Hepatocyte (in vitro differentiated cells): ENCODE data around the gene ZNG1A. TPM values are rescaled to one million over a fixed set of nuclear protein-coding genes. Genes with fewer than 3 reads are reported as not detected.
"Not testable (repeated sequence)": the region's sequence is repeated elsewhere in the genome, so short reads cannot be mapped to it uniquely, and the experiment has no call there.

Experiments
- DNase-seq: peaks from one replicate; pipeline ENCODE4 v3.0.0-alpha.2; 2016; ENCODE audit warnings: low spot score
- H2AFZ ChIP-seq: fragments of 200-600 bp; sonication (generic); 2 replicates; pipeline ENCODE4 v1.6.0; 2016; ENCODE audit warnings: antibody characterized with exemption, mild to moderate bottlenecking
- H3K27ac ChIP-seq: fragments of 200-600 bp; sonication (generic); 2 replicates; pipeline ENCODE4 v1.5.1; 2016; ENCODE audit warnings: mild to moderate bottlenecking
- H3K27me3 ChIP-seq: fragments of 200-600 bp; sonication (generic); 2 replicates; pipeline ENCODE4 v1.6.1; 2016
- H3K36me3 ChIP-seq: fragments of 200-600 bp; sonication (generic); replicated peaks from 2 replicates; pipeline ENCODE4 v1.5.1; 2016; ENCODE audit warnings: low read depth; ENCODE audit not compliant: insufficient read depth
- H3K4me1 ChIP-seq: fragments of 200-600 bp; sonication (generic); 2 replicates; pipeline ENCODE4 v1.5.1; 2016; ENCODE audit warnings: mild to moderate bottlenecking, moderate library complexity; ENCODE audit not compliant: insufficient read depth
- H3K4me2 ChIP-seq: fragments of 200-600 bp; sonication (generic); 2 replicates; pipeline ENCODE4 v1.6.0; 2016
- H3K4me3 ChIP-seq: fragments of 200-600 bp; sonication (generic); 2 replicates; pipeline ENCODE4 v1.5.1; 2016; ENCODE audit warnings: mild to moderate bottlenecking
- H3K79me2 ChIP-seq: fragments of 200-600 bp; sonication (generic); 2 replicates; pipeline ENCODE4 v1.6.0; 2017; ENCODE audit warnings: mild to moderate bottlenecking
- H3K9me2 ChIP-seq: fragments of 200-600 bp; sonication (generic); replicated peaks from 2 replicates; pipeline ENCODE4 v1.6.0; 2017; ENCODE audit warnings: mild to moderate bottlenecking; ENCODE audit not compliant: insufficient read depth
- H3K9me3 ChIP-seq: fragments of 200-600 bp; sonication (generic); 2 replicates; pipeline ENCODE4 v1.5.1; 2016; ENCODE audit warnings: low read depth, mild to moderate bottlenecking
- H4K20me1 ChIP-seq: fragments of 200-600 bp; sonication (generic); 2 replicates; pipeline ENCODE4 v1.6.0; 2016; ENCODE audit warnings: mild to moderate bottlenecking; ENCODE audit not compliant: insufficient read depth, poor library complexity, severe bottlenecking
- WGBS: methylation state at CpG from one replicate; pipeline ENCODE4 v1.1.6; 2016; ENCODE audit warnings: low lambda C conversion rate; ENCODE audit errors: missing lambda C conversion rate; 5-methylcytosine and 5-hydroxymethylcytosine counted together
- polyA plus RNA-seq: library from polyadenylated mRNA; unstranded; fragments of >200 nt; fragmentation: Nextera tagmentation; extraction: Ambion mirVana; gene quantifications from 2 replicates; pipeline ENCODE4 v1.2.1, GENCODE V29; 2016
- total RNA-seq: library from RNA; depleted of rRNA; stranded (reverse); fragments of >200 nt; gene quantifications from 2 replicates; pipeline ENCODE4 v1.2.3, GENCODE V29; 2014

The ZNG1A gene
- total and polyA plus RNA-seq, 2 experiments from 2014 or later = 36.0 to 41.6 TPM

GRCh38 chr9:87105-87504, 91.8 kb downstream of the ZNG1A start:
- H3K27ac ChIP-seq, H3K9me2 ChIP-seq, H3K4me2 ChIP-seq, H3K79me2 ChIP-seq, H3K36me3 ChIP-seq, H4K20me1 ChIP-seq, H3K27me3 ChIP-seq, H3K4me1 ChIP-seq, DNase-seq, H2AFZ ChIP-seq, H3K4me3 ChIP-seq, H3K9me3 ChIP-seq: not testable (repeated sequence)
- WGBS = 48% methylated on average over 3 of the region's 4 CpGs

- not testable (repeated sequence) for H3K4me2 ChIP-seq, H3K9me2 ChIP-seq, H3K4me3 ChIP-seq, H3K36me3 ChIP-seq, H2AFZ ChIP-seq, H3K27ac ChIP-seq, H3K4me1 ChIP-seq, H4K20me1 ChIP-seq, H3K79me2 ChIP-seq, H3K9me3 ChIP-seq, H3K27me3 ChIP-seq, DNase-seq
These were observed 92.2 kb downstream of the ZNG1A start for GRCh38 chr9:86697-87096.

GRCh38 chr9:82932-83689, 95.7 kb downstream of the ZNG1A start:
- H4K20me1 ChIP-seq, H3K27me3 ChIP-seq, DNase-seq, H2AFZ ChIP-seq, H3K9me2 ChIP-seq, H3K4me2 ChIP-seq, H3K27ac ChIP-seq, H3K79me2 ChIP-seq, H3K36me3 ChIP-seq, H3K9me3 ChIP-seq, H3K4me1 ChIP-seq, H3K4me3 ChIP-seq: not testable (repeated sequence)
- WGBS = 89% methylated on average over 16 of the region's 31 CpGs

DNA sequence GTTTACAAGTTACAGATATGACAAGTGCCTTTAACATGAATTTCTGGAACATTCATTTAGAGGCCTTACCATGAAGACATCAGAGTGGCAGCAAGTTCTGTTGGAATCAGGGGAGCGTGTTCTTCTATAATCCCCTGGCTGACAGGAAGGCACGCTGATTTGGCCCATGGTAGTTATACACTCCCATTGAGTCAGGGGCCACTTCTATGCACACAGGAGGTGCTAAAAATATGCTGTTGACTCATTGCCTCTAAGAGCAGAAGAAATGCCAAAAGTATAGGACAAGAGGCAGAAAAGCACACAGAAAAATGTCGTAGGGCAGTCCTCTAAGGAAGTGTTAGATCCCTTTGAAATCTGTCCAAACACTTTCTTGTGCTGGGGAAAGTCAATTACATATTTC, 100.5 kb downstream of the ZNG1A start:
- WGBS = 53% methylated on average over 3 of the region's 3 CpGs
- H3K4me1 ChIP-seq, H3K4me2 ChIP-seq: not testable (repeated sequence)

DNA sequence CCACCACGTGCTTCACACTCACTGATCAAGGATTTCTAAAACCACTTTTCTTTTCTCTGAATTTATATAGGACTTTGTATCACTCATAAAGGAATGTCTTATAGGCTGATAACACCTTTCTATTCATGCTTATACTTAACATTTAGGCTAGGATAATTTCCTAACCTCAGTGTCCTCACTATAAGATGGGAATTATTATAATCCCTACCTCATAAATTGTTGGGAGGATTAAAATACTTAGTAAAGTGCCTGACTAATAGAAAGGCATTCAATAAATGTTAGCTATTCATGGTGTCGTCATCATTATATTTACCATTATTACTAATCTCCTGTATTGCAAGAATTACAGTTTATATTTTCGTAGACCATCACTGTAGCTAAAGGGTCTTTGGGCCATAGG, 102.5 kb downstream of the ZNG1A start:
- 72% methylated on average over 3 of the region's 3 CpGs for WGBS

More for the DNA sequence above, 100.5 kb downstream of the ZNG1A start:
- DNase-seq, H4K20me1 ChIP-seq, H3K79me2 ChIP-seq, H3K27ac ChIP-seq, H3K4me3 ChIP-seq, H3K27me3 ChIP-seq, H3K9me2 ChIP-seq, H3K9me3 ChIP-seq, H2AFZ ChIP-seq, H3K36me3 ChIP-seq: not testable (repeated sequence)

GRCh38 chr9:73900-74525, 104.8 kb downstream of the ZNG1A start:
- H3K27me3 ChIP-seq, H3K27ac ChIP-seq, H3K4me1 ChIP-seq, H3K9me2 ChIP-seq, H3K79me2 ChIP-seq, H4K20me1 ChIP-seq, DNase-seq, H3K36me3 ChIP-seq, H3K9me3 ChIP-seq: not testable (repeated sequence)
- H3K4me2 ChIP-seq = peak overlapping the region; percentile 95
- 24% methylated on average over 10 of the region's 18 CpGs for WGBS
- H2AFZ ChIP-seq = peak overlapping the region; percentile 76
- H3K4me3 ChIP-seq = peak overlapping the region; percentile 67

More for the DNA sequence above, 102.5 kb downstream of the ZNG1A start:
- H3K4me2 ChIP-seq, H4K20me1 ChIP-seq, H3K79me2 ChIP-seq, H3K27me3 ChIP-seq, H3K36me3 ChIP-seq, H3K4me1 ChIP-seq, DNase-seq, H3K9me2 ChIP-seq, H2AFZ ChIP-seq, H3K27ac ChIP-seq, H3K4me3 ChIP-seq, H3K9me3 ChIP-seq: not testable (repeated sequence)

GRCh38 chr9:73076-73899, 105.6 kb downstream of the ZNG1A start:
- peak; percentile 10 for DNase-seq
- not testable (repeated sequence) for H3K27ac ChIP-seq, H3K79me2 ChIP-seq, H3K4me1 ChIP-seq, H4K20me1 ChIP-seq, H3K36me3 ChIP-seq, H3K9me3 ChIP-seq, H3K27me3 ChIP-seq, H3K9me2 ChIP-seq
- peak overlapping the region; percentile 76 for H2AFZ ChIP-seq
- H3K4me2 ChIP-seq = peak overlapping the region; percentile 95
- peak overlapping the region; percentile 67 for H3K4me3 ChIP-seq
- 1% methylated on average over 47 of the region's 109 CpGs for WGBS
